SH-SY5Y (cell line): ENCODE results near the gene IL1A.

Source experiments
- GATA2 ChIP-seq: IDR thresholded peaks from 2 replicates; pipeline ENCODE4 v1.6.1; 2011; ENCODE audit warnings: mild to moderate bottlenecking, low read depth, low read length
- GATA3 ChIP-seq: IDR thresholded peaks from 2 replicates; pipeline ENCODE4 v1.6.1; 2011; ENCODE audit warnings: low read depth, mild to moderate bottlenecking, low read length, moderate library complexity

GRCh38 chr2:112813280-112813966 lies 29.1 kb upstream of the IL1A start:
- TF ChIP-seq GATA2 (no peak), GATA3 (no peak)
